GM23248 (cell line): ENCODE measurements around the gene DXO. TPM values are rescaled to one million over a fixed set of nuclear protein-coding genes. Genes with fewer than 3 reads are reported as not detected.
"Not testable (repeated sequence)": the region's sequence is repeated elsewhere in the genome, so short reads cannot be mapped to it uniquely, and the experiment has no call there.

Experiments
- DNase-seq: peaks from one replicate; pipeline ENCODE4 v3.0.0-alpha.2; 2015
- H2AFZ ChIP-seq: fragments of 200-600 bp; sonication (generic); 2 replicates; pipeline ENCODE4 v1.6.1; 2016; ENCODE audit warnings: antibody characterized with exemption
- H3F3A ChIP-seq: fragments of 200-600 bp; sonication (generic); 2 replicates; pipeline ENCODE4 v1.6.1; 2016; ENCODE audit warnings: mild to moderate bottlenecking, antibody characterized with exemption, mixed run types; ENCODE audit not compliant: insufficient read depth
- H3K27ac ChIP-seq: fragments of 200-600 bp; sonication (generic); 2 replicates; pipeline ENCODE4 v1.5.1; 2016; ENCODE audit warnings: mild to moderate bottlenecking
- H3K27me3 ChIP-seq: fragments of 200-600 bp; sonication (generic); replicated peaks from 2 replicates; pipeline ENCODE4 v1.6.1; 2016; ENCODE audit warnings: mild to moderate bottlenecking; ENCODE audit not compliant: insufficient read depth
- H3K36me3 ChIP-seq: fragments of 200-600 bp; sonication (generic); 2 replicates; pipeline ENCODE4 v1.6.1; 2016; ENCODE audit warnings: low read depth, mild to moderate bottlenecking
- H3K4me1 ChIP-seq: fragments of 200-600 bp; sonication (generic); 2 replicates; pipeline ENCODE4 v1.6.1; 2016; ENCODE audit warnings: mild to moderate bottlenecking; ENCODE audit not compliant: insufficient read depth
- H3K4me2 ChIP-seq: fragments of 200-600 bp; sonication (generic); one replicate; pipeline ENCODE4 v1.6.1; 2016; ENCODE audit warnings: mild to moderate bottlenecking; ENCODE audit not compliant: unreplicated experiment
- H3K4me3 ChIP-seq: fragments of 200-600 bp; sonication (generic); 2 replicates; pipeline ENCODE4 v1.5.1; 2016; ENCODE audit warnings: mild to moderate bottlenecking
- H3K79me2 ChIP-seq: fragments of 200-600 bp; sonication (generic); 2 replicates; pipeline ENCODE4 v1.6.1; 2016; ENCODE audit warnings: mild to moderate bottlenecking; ENCODE audit not compliant: insufficient read depth
- H3K9ac ChIP-seq: fragments of 200-600 bp; sonication (generic); 2 replicates; pipeline ENCODE4 v1.6.1; 2016; ENCODE audit warnings: mild to moderate bottlenecking
- H3K9me2 ChIP-seq: fragments of 200-600 bp; sonication (generic); 2 replicates; pipeline ENCODE4 v1.6.1; 2016; ENCODE audit warnings: mixed run types, mild to moderate bottlenecking, moderate library complexity; ENCODE audit not compliant: insufficient read depth
- H3K9me3 ChIP-seq: fragments of 200-600 bp; sonication (generic); one replicate; pipeline ENCODE4 v1.6.1; 2017; ENCODE audit warnings: low read depth
- H4K20me1 ChIP-seq: fragments of 200-600 bp; sonication (generic); 2 replicates; pipeline ENCODE4 v1.6.0; 2016; ENCODE audit not compliant: insufficient read depth
- whole genome bisulfite sequencing, 2 experiments: methylation state at CpG; one replicate each; pipeline ENCODE4 v1.1.6; 2015 to 2017; ENCODE audit warnings: low lambda C conversion rate in 2 of 2, low coverage in 1 of 2; ENCODE audit errors: missing lambda C conversion rate in 2 of 2; 5-methylcytosine and 5-hydroxymethylcytosine counted together
- in situ Hi-C: fragments of 300-500 bp; cut with MboI; formaldehyde crosslinking; loops from 2 replicates; pipeline ENCODE4 v1.15.0; 2020
- polyA plus RNA-seq: library from polyadenylated mRNA; unstranded; fragments of >200 nt; fragmentation: Nextera tagmentation; extraction: Ambion mirVana; gene quantifications from 2 replicates; pipeline ENCODE4 v1.2.1, GENCODE V29; 2016
- total RNA-seq: library from RNA; depleted of rRNA; stranded (reverse); fragments of >200 nt; shearing (Covaris generic); gene quantifications from 2 replicates; pipeline ENCODE4 v1.2.3, GENCODE V29; 2014

Gene DXO
- total and polyA plus RNA-seq, 2 experiments from 2014 or later, result 24.2 to 26.6 TPM

- peak; percentile 0 for DNase-seq
- H3K4me2 ChIP-seq, H3K9me3 ChIP-seq, H4K20me1 ChIP-seq, H3K27me3 ChIP-seq, H3K9ac ChIP-seq, H3K9me2 ChIP-seq, in situ Hi-C loops, H3K27ac ChIP-seq, H3K79me2 ChIP-seq, H3K4me1 ChIP-seq, H2AFZ ChIP-seq, H3K36me3 ChIP-seq, H3F3A ChIP-seq, H3K4me3 ChIP-seq: not testable (repeated sequence)
- WGBS, 2 experiments, result 35 to 38% methylated on average over 6 to 7 of the region's 12 CpGs
These were observed 36.7 kb upstream of the DXO start for GRCh38 chr6:32008616-32009015.

GRCh38 chr6:32008037-32008436 is 36.1 kb upstream of the DXO start:
- H3K4me2 ChIP-seq, H3K79me2 ChIP-seq, DNase-seq, H3K36me3 ChIP-seq, H3K9me2 ChIP-seq, H3F3A ChIP-seq, H3K27ac ChIP-seq, H3K4me1 ChIP-seq, in situ Hi-C loops, H2AFZ ChIP-seq, H3K9ac ChIP-seq, H3K4me3 ChIP-seq, H3K27me3 ChIP-seq, H3K9me3 ChIP-seq, H4K20me1 ChIP-seq: not testable (repeated sequence)
- WGBS, 2 experiments, result no CpG with 5 or more reads among the region's 24 CpGs

- H3K4me2 ChIP-seq, H3K4me1 ChIP-seq, H4K20me1 ChIP-seq, H3K27ac ChIP-seq, H2AFZ ChIP-seq, H3K9me2 ChIP-seq, H3F3A ChIP-seq, H3K9me3 ChIP-seq, H3K4me3 ChIP-seq, H3K79me2 ChIP-seq, in situ Hi-C loops, H3K36me3 ChIP-seq, H3K27me3 ChIP-seq, H3K9ac ChIP-seq: not testable (repeated sequence)
- DNase-seq, result peak; percentile 0
- 61 to 63% methylated on average over 12 of the region's 12 CpGs for WGBS, 2 experiments
These were observed 35.1 kb upstream of the DXO start for GRCh38 chr6:32007086-32007485.

- H3K9me3 ChIP-seq, H2AFZ ChIP-seq, H3K9me2 ChIP-seq, H3K4me1 ChIP-seq, H3K27ac ChIP-seq, in situ Hi-C loops, H4K20me1 ChIP-seq, H3K27me3 ChIP-seq, H3K36me3 ChIP-seq, H3K4me3 ChIP-seq, H3K79me2 ChIP-seq, H3K9ac ChIP-seq, H3K4me2 ChIP-seq, H3F3A ChIP-seq: not testable (repeated sequence)
- DNase-seq, result peak; percentile 0
- WGBS, 2 experiments, result 46 to 51% methylated on average over 6 to 7 of the region's 8 CpGs
These were observed 34.1 kb upstream of the DXO start for GRCh38 chr6:32005991-32006529.

GRCh38 chr6:32005538-32005880 is 33.6 kb upstream of the DXO start:
- 63 to 64% methylated on average over 4 to 8 of the region's 9 CpGs for WGBS, 2 experiments
- H3K9ac ChIP-seq, H4K20me1 ChIP-seq, H3K4me2 ChIP-seq, H3K36me3 ChIP-seq, H3K79me2 ChIP-seq, in situ Hi-C loops, H3K27ac ChIP-seq, DNase-seq, H3K4me1 ChIP-seq, H3K4me3 ChIP-seq, H3K9me3 ChIP-seq, H3F3A ChIP-seq, H3K9me2 ChIP-seq, H2AFZ ChIP-seq, H3K27me3 ChIP-seq: not testable (repeated sequence)

- H3F3A ChIP-seq, H3K4me2 ChIP-seq, in situ Hi-C loops, H3K27ac ChIP-seq, H3K9me3 ChIP-seq, H3K79me2 ChIP-seq, H3K36me3 ChIP-seq, H2AFZ ChIP-seq, DNase-seq, H3K9ac ChIP-seq, H3K4me3 ChIP-seq, H3K27me3 ChIP-seq, H3K9me2 ChIP-seq, H4K20me1 ChIP-seq, H3K4me1 ChIP-seq: not testable (repeated sequence)
- WGBS, 2 experiments, result 71 to 75% methylated on average over 9 to 10 of the region's 13 CpGs
These were observed 33.1 kb upstream of the DXO start for GRCh38 chr6:32004864-32005537.

GRCh38 chr6:32004393-32004792 is 32.5 kb upstream of the DXO start:
- H3K9ac ChIP-seq, H3K27me3 ChIP-seq, H3K79me2 ChIP-seq, H3K4me2 ChIP-seq, DNase-seq, H3K9me2 ChIP-seq, H3K36me3 ChIP-seq, H3K4me3 ChIP-seq, H3K27ac ChIP-seq, in situ Hi-C loops, H3K9me3 ChIP-seq, H3K4me1 ChIP-seq, H3F3A ChIP-seq, H4K20me1 ChIP-seq, H2AFZ ChIP-seq: not testable (repeated sequence)
- 57 to 79% methylated on average over 2 to 4 of the region's 4 CpGs for WGBS, 2 experiments

- H3F3A ChIP-seq, H3K4me2 ChIP-seq, H3K9me3 ChIP-seq, H3K4me1 ChIP-seq, H3K27me3 ChIP-seq, H3K4me3 ChIP-seq, H3K79me2 ChIP-seq, in situ Hi-C loops, DNase-seq, H3K9ac ChIP-seq, H3K27ac ChIP-seq, H3K9me2 ChIP-seq, H3K36me3 ChIP-seq, H2AFZ ChIP-seq, H4K20me1 ChIP-seq: not testable (repeated sequence)
- no CpG with 5 or more reads among the region's 7 CpGs for WGBS, 2 experiments
These were observed 31.4 kb upstream of the DXO start for GRCh38 chr6:32003301-32003700.
